Right cardiac atrium (tissue), 5 donors: ENCODE results near the gene PRRC2B. TPM values are rescaled to one million over a fixed set of nuclear protein-coding genes. Genes with fewer than 3 reads are reported as not detected.
"Not testable (repeated sequence)": the region's sequence is repeated elsewhere in the genome, so short reads cannot be mapped to it uniquely, and the experiment has no call there.

Experiments
- ATAC-seq, 2 donors: fragments of 200-7000 bp; cut with Tn5 transposase; one replicate each; pipeline versions ENCODE4 v1.8.0 to v1.9.1; 2020; ENCODE audit warnings: moderate library complexity in 2 of 2, mild to moderate bottlenecking in 1 of 2
- DNase-seq, 3 donors: peaks; one replicate each; pipeline ENCODE4 v3.0.0-alpha.2; 2020
- H3K27ac ChIP-seq: one replicate; pipeline ENCODE4 v1.5.1; 2013; ENCODE audit warnings: mild to moderate bottlenecking, low read length, control low read depth, moderate library complexity
- H3K27me3 ChIP-seq: one replicate; pipeline ENCODE4 v1.6.1; 2013; ENCODE audit not compliant: control insufficient read depth, insufficient read depth
- H3K4me1 ChIP-seq: one replicate; pipeline ENCODE4 v1.6.1; 2013; ENCODE audit warnings: low read length; ENCODE audit not compliant: control insufficient read depth, insufficient read depth
- H3K4me3 ChIP-seq: one replicate; pipeline ENCODE4 v1.5.1; 2013; ENCODE audit warnings: low read length, control low read depth
- H3K9me3 ChIP-seq: one replicate; pipeline ENCODE4 v1.6.1; 2013; ENCODE audit warnings: low read length; ENCODE audit not compliant: control insufficient read depth
- WGBS: extraction: QIAGEN DNeasy Blood & Tissue Kit; methylation state at CpG from one replicate; pipeline ENCODE4 v1.1.7; 2013; 5-methylcytosine and 5-hydroxymethylcytosine counted together
- intact Hi-C, 4 donors: fragments of 100-400 bp; cut with DNase I; formaldehyde crosslinking; loops; one replicate each; pipeline versions ENCODE4 v1.11.0 to v1.14.0; 2022 to 2023
- polyA plus RNA-seq: library from polyadenylated mRNA; stranded (reverse); fragments of 200-250 nt; gene quantifications from one replicate; pipeline ENCODE4 v1.2.3, GENCODE V29; 2013
- total RNA-seq, 4 donors: library from RNA; stranded (reverse); fragmentation: NEBNext Ultra II Directional; extraction: Animal tissue kit (Norgen Biotek cat#: 25700); gene quantifications; one replicate each; pipeline ENCODE4 v1.2.1, GENCODE V29; 2021
- donor health status: healthy with polysubstance abuse.
- donor health status: DM: no; HTN: yes; CAD: no.
- donor health status: DM: no; HTN: no; CAD: no.
- donor health status: DM: no; HTN: yes; CAD: no; lungs with severe emphysema.
- donor health status: DM: yes; HTN: yes; CAD: no.

Gene PRRC2B
- total and polyA plus RNA-seq, 5 donors, result 78.1 to 175 (median 141) TPM

GRCh38 chr9:131543141-131543540 lies 149.3 kb downstream of the PRRC2B start:
- Histone ChIP-seq H3K9me3 (peaks cover 2% of the 10 kb centered on the region), H3K27me3 (no peaks in the 10 kb centered on the region), H3K27ac (no peak overlapping the region), H3K4me3 (no peak overlapping the region), H3K4me1 (no peaks in the 10 kb centered on the region)
- DNase-seq (no peak), ATAC-seq (no peak)
- intact Hi-C loops, result no loop called here
- WGBS, result 89% methylated on average over 6 of the region's 6 CpGs

- Histone ChIP-seq H3K27me3 (no peaks in the 10 kb centered on the region), H3K4me3 (peak within 1 kb of the TSS; percentile 13), H3K4me1 (no peaks in the 10 kb centered on the region), H3K27ac (no peak within 1 kb of the TSS), H3K9me3 (peaks cover 2% of the 10 kb centered on the region)
- ATAC-seq (peak; percentile 49 to 64), DNase-seq (no peak)
- WGBS, result 22% methylated on average over 50 of the region's 50 CpGs
- intact Hi-C loops, result no loop called here
Observed at GRCh38 chr9:131545003-131545785, 151.3 kb downstream of the PRRC2B start, which contains the start of gene PRRT1B. Gene PRRT1B (plus strand): TSS chr9:131545523. CDS start chr9:131545616, 93 bp downstream.

- Histone ChIP-seq H3K27ac (no peak overlapping the region), H3K4me1 (no peaks in the 10 kb centered on the region), H3K4me3 (no peak overlapping the region), H3K9me3 (peaks cover 2% of the 10 kb centered on the region), H3K27me3 (no peaks in the 10 kb centered on the region)
- intact Hi-C loops, result no loop called here
- DNase-seq (no peak), ATAC-seq (peak; percentile 24 to 57)
- 4% methylated on average over 30 of the region's 30 CpGs for WGBS
Observed at GRCh38 chr9:131545786-131546335, 152.0 kb downstream of the PRRC2B start.

GRCh38 chr9:131546336-131547084 lies 152.6 kb downstream of the PRRC2B start:
- 2% methylated on average over 49 of the region's 49 CpGs for WGBS
- intact Hi-C loops, result no loop called here
- peaks cover 2% of the 10 kb centered on the region for H3K9me3 ChIP-seq
- peak; percentile 14 to 37 for ATAC-seq
- H3K27me3 ChIP-seq, result no peaks in the 10 kb centered on the region
- no peak overlapping the region for H3K27ac ChIP-seq
- peak overlapping the region; percentile 13 for H3K4me3 ChIP-seq
- no peak for DNase-seq
- no peaks in the 10 kb centered on the region for H3K4me1 ChIP-seq

- intact Hi-C loops, H3K4me1 ChIP-seq, H3K4me3 ChIP-seq, ATAC-seq, H3K27ac ChIP-seq, DNase-seq, H3K9me3 ChIP-seq, H3K27me3 ChIP-seq: not testable (repeated sequence)
- 82% methylated on average over 10 of the region's 10 CpGs for WGBS
Observed at GRCh38 chr9:131549186-131549585, 155.3 kb downstream of the PRRC2B start.

Other genes starting within 250 kb of the PRRC2B start
- 10 to 100 TPM; 37.9 to 63.8 (median 53.9) TPM for gene FAM78A, start 117.6 kb upstream of the PRRC2B start, total RNA-seq
- gene FAM78A, start 117.6 kb upstream of the PRRC2B start, polyA plus RNA-seq, result 50.7 TPM
- 100 to 1,000 TPM in 3 of 4 donors, 10 to 100 TPM in 1; 96.3 to 126 (median 106) TPM for gene PLPP7, start 104.4 kb upstream of the PRRC2B start, total RNA-seq
- 160 TPM for gene PLPP7, start 104.4 kb upstream of the PRRC2B start, polyA plus RNA-seq
- 10 to 100 TPM; 17.3 to 21.9 (median 20.4) TPM for gene POMT1, start 108.8 kb downstream of the PRRC2B start, total RNA-seq
- 18.4 TPM for gene POMT1, start 108.8 kb downstream of the PRRC2B start, polyA plus RNA-seq
- 10 to 100 TPM; 26.1 to 32.0 (median 27.9) TPM for gene UCK1, start 137.2 kb downstream of the PRRC2B start, total RNA-seq
- gene UCK1, start 137.2 kb downstream of the PRRC2B start, polyA plus RNA-seq, result 31.5 TPM
- not detected for gene PRRT1B, start 151.4 kb downstream of the PRRC2B start, total RNA-seq
- gene PRRT1B, start 151.4 kb downstream of the PRRC2B start, polyA plus RNA-seq, result not detected